Loucy (cell line): ENCODE results near the gene OPN1LW.
"Not testable (repeated sequence)": the region's sequence is repeated elsewhere in the genome, so short reads cannot be mapped to it uniquely, and the experiment has no call there.

Experiments used
- H2AFZ ChIP-seq: fragments of 200-600 bp; sonication (generic); 2 replicates; pipeline ENCODE4 v1.6.0; 2016; ENCODE audit warnings: antibody characterized with exemption, mild to moderate bottlenecking, low read length, moderate library complexity
- H3F3A ChIP-seq: fragments of 200-600 bp; 2 replicates; pipeline ENCODE4 v1.6.0; 2016; ENCODE audit warnings: antibody characterized with exemption, low read depth, mild to moderate bottlenecking
- H3K27me3 ChIP-seq: fragments of 200-600 bp; sonication (generic); 2 replicates; pipeline ENCODE4 v1.6.1; 2014; ENCODE audit warnings: low read length, mild to moderate bottlenecking; ENCODE audit not compliant: insufficient read depth, poor library complexity, severe bottlenecking
- H3K36me3 ChIP-seq: fragments of 200-600 bp; sonication (generic); 2 replicates; pipeline ENCODE4 v1.6.1; 2016; ENCODE audit warnings: low read length; ENCODE audit not compliant: insufficient read depth
- H3K4me1 ChIP-seq: fragments of 200-600 bp; sonication (generic); 2 replicates; pipeline ENCODE4 v1.5.1; 2014; ENCODE audit warnings: low read length, mild to moderate bottlenecking; ENCODE audit not compliant: insufficient read depth, poor library complexity, severe bottlenecking
- H3K4me2 ChIP-seq: fragments of 200-600 bp; sonication (generic); 2 replicates; pipeline ENCODE4 v1.6.0; 2014; ENCODE audit warnings: antibody characterized with exemption, low read length, low read depth, mild to moderate bottlenecking; ENCODE audit not compliant: poor library complexity, severe bottlenecking
- H3K4me3 ChIP-seq: fragments of 200-600 bp; sonication (generic); 2 replicates; pipeline ENCODE4 v1.5.1; 2014; ENCODE audit warnings: low read length, mild to moderate bottlenecking, mixed read lengths; ENCODE audit not compliant: poor library complexity, severe bottlenecking
- H3K79me2 ChIP-seq: fragments of 200-600 bp; sonication (generic); 2 replicates; pipeline ENCODE4 v1.6.1; 2014; ENCODE audit warnings: low read length; ENCODE audit not compliant: insufficient read depth
- H3K9ac ChIP-seq: fragments of 200-600 bp; sonication (generic); 2 replicates; pipeline ENCODE4 v1.6.0; 2014; ENCODE audit warnings: mild to moderate bottlenecking, low read depth, low read length, moderate library complexity; ENCODE audit not compliant: poor library complexity, severe bottlenecking
- H3K9me2 ChIP-seq: fragments of 200-600 bp; sonication (generic); replicated peaks from 2 replicates; pipeline ENCODE4 v1.6.1; 2016; ENCODE audit warnings: low read depth, low read length, mixed read lengths
- H3K9me3 ChIP-seq: fragments of 200-600 bp; sonication (generic); 2 replicates; pipeline ENCODE4 v1.6.1; 2014; ENCODE audit warnings: mild to moderate bottlenecking, antibody characterized with exemption, low read length, low read depth; ENCODE audit not compliant: insufficient read depth
- H4K20me1 ChIP-seq: fragments of 200-600 bp; sonication (generic); 2 replicates; pipeline ENCODE4 v1.6.0; 2014; ENCODE audit warnings: antibody characterized with exemption, low read length, mild to moderate bottlenecking; ENCODE audit not compliant: insufficient read depth, poor library complexity, severe bottlenecking
- EZH2phosphoT487 ChIP-seq: fragments of 200-600 bp; IDR thresholded peaks from 2 replicates; pipeline ENCODE4 v1.6.1; 2018; ENCODE audit warnings: antibody characterized with exemption, mild to moderate bottlenecking, moderate library complexity, borderline replicate concordance
- TF ChIP-seq, protein P1 (sequence below): fragments of 200-600 bp; sonication (generic); conservative IDR thresholded peaks from 2 replicates; pipeline ENCODE4 v1.5.1; 2014; ENCODE audit warnings: mild to moderate bottlenecking, antibody characterized with exemption, low read length

The OPN1LW gene

DNA sequence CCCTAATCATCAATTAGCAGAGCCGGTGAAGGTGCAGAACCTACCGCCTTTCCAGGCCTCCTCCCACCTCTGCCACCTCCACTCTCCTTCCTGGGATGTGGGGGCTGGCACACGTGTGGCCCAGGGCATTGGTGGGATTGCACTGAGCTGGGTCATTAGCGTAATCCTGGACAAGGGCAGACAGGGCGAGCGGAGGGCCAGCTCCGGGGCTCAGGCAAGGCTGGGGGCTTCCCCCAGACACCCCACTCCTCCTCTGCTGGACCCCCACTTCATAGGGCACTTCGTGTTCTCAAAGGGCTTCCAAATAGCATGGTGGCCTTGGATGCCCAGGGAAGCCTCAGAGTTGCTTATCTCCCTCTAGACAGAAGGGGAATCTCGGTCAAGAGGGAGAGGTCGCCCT lies 3.3 kb upstream of the OPN1LW start:
- Histone ChIP-seq H3K9me2 (no peaks in the 10 kb centered on the region), H3K9me3 (no peaks in the 10 kb centered on the region)

DNA sequence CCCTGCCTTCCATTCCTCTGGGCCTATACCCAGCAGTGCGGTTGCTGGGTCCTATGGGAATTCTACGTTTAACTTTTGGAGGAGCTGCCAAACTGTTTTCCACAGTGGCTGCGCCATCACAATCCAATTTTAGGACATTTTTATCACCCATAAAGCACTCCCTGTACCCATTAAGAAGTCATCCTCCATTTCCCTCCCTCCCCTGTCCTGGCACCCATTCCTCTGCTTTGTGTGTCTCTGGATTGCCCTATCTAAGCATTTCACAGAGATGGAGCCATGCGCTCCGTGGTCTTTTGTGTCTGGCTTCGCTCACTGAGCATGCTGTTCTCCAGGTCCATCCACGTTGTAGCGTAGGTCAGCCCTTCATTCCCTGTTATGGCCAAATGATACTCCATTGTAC lies 1.7 kb upstream of the OPN1LW start:
- Histone ChIP-seq H3F3A (no peaks in the 10 kb centered on the region), H3K27me3 (no peaks in the 10 kb centered on the region), H3K4me2 (no peak overlapping the region), H3K9me2 (no peaks in the 10 kb centered on the region), H3K4me1 (no peaks in the 10 kb centered on the region), H3K9ac (no peak overlapping the region), H4K20me1 (no peaks in the 10 kb centered on the region), H3K4me3 (no peak overlapping the region), H2AFZ (no peak overlapping the region), H3K9me3 (no peaks in the 10 kb centered on the region), H3K79me2 (no peaks in the 10 kb centered on the region), H3K36me3 (no peaks in the 10 kb centered on the region)
- no peak for TF ChIP-seq EZH2phosphoT487
- TF ChIP-seq, protein P1, sequence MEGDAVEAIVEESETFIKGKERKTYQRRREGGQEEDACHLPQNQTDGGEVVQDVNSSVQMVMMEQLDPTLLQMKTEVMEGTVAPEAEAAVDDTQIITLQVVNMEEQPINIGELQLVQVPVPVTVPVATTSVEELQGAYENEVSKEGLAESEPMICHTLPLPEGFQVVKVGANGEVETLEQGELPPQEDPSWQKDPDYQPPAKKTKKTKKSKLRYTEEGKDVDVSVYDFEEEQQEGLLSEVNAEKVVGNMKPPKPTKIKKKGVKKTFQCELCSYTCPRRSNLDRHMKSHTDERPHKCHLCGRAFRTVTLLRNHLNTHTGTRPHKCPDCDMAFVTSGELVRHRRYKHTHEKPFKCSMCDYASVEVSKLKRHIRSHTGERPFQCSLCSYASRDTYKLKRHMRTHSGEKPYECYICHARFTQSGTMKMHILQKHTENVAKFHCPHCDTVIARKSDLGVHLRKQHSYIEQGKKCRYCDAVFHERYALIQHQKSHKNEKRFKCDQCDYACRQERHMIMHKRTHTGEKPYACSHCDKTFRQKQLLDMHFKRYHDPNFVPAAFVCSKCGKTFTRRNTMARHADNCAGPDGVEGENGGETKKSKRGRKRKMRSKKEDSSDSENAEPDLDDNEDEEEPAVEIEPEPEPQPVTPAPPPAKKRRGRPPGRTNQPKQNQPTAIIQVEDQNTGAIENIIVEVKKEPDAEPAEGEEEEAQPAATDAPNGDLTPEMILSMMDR: no peak

More for the DNA sequence above, 3.3 kb upstream of the OPN1LW start:
- H3K27me3 ChIP-seq: no peaks in the 10 kb centered on the region
- H3F3A ChIP-seq: no peaks in the 10 kb centered on the region
- no peak overlapping the region for H3K4me2 ChIP-seq
- H2AFZ ChIP-seq: no peak overlapping the region
- H4K20me1 ChIP-seq: no peaks in the 10 kb centered on the region
- H3K79me2 ChIP-seq: no peaks in the 10 kb centered on the region
- no peak overlapping the region for H3K9ac ChIP-seq
- no peak overlapping the region for H3K4me3 ChIP-seq
- no peak for TF ChIP-seq EZH2phosphoT487
- TF ChIP-seq, protein P1: no peak
- no peaks in the 10 kb centered on the region for H3K36me3 ChIP-seq
- peaks cover 6% of the 10 kb centered on the region for H3K4me1 ChIP-seq

DNA sequence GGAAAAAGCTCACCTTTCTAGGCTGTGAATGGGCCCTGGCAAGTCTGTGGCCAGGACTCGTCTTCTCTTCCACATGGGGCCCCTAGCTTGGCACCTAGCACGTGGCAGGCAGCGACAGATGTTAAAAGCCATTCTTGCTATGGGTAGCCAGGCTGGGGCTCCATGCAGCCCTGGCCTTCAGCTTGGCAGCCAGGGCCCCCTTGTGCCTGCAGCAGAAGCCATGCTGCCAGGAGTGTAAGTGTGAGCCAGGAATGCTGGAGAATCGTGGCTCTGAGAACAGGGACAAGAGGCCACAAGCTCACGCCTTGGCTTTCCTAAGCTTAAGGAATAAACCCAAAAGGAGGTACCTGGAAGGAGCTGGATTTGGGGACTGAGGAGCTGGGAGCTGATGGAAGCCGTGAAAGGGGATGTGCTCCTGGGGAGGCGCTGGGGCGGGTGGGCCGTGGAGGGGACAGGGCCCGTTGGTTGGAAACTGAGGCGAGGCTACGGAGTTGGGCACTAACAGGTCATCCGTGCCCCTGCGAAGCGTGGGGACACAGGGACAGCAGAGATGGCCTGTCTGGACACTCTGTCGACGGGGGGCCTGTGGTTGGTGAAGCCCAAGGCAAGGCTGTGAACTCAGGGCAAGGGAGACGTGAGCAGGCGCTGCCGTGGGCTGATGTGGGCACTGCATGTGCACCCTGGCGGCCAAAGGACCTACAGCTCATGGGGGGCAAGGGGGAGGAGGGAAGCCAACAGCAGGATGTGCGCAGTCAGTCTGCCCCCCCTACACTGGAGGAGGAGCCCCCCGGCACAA lies 895 bp upstream of the OPN1LW start:
- Histone ChIP-seq H3K4me3 (no peak overlapping the region), H3K36me3 (no peaks in the 10 kb centered on the region), H3F3A (no peaks in the 10 kb centered on the region), H3K79me2 (no peaks in the 10 kb centered on the region), H2AFZ (no peak overlapping the region), H4K20me1 (no peaks in the 10 kb centered on the region), H3K9me2 (no peaks in the 10 kb centered on the region), H3K9ac (no peak overlapping the region), H3K27me3 (no peaks in the 10 kb centered on the region), H3K4me2 (no peak overlapping the region), H3K4me1 (no peaks in the 10 kb centered on the region), H3K9me3 (no peaks in the 10 kb centered on the region)
- TF ChIP-seq, protein P1: no peak
- no peak for TF ChIP-seq EZH2phosphoT487

DNA sequence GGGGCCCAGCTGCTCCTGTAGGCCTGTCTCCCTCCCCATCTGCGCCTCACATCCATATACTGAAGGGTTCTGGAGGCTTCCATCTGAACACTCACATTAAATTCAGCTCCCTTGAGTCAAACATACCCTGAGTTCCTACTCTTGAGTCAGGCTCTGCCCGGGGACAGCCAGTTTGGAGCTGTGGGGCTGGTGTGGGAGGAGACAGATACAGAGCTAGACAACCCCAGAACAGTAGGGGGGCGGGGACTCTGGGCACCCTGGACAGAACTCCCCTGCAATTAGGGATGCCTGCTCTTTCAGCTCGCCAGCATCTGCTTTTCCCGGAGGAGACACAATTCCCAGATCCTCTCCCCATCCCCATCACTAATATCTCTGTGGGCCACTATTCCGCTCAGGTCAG lies 7.0 kb downstream of the OPN1LW start:
- H3K27me3 ChIP-seq, H3K4me1 ChIP-seq, H3K4me3 ChIP-seq, H3K9ac ChIP-seq, H3K9me3 ChIP-seq, H3K9me2 ChIP-seq, H3K4me2 ChIP-seq, H3F3A ChIP-seq, H3K79me2 ChIP-seq, H3K36me3 ChIP-seq, H2AFZ ChIP-seq, H4K20me1 ChIP-seq: not testable (repeated sequence)

DNA sequence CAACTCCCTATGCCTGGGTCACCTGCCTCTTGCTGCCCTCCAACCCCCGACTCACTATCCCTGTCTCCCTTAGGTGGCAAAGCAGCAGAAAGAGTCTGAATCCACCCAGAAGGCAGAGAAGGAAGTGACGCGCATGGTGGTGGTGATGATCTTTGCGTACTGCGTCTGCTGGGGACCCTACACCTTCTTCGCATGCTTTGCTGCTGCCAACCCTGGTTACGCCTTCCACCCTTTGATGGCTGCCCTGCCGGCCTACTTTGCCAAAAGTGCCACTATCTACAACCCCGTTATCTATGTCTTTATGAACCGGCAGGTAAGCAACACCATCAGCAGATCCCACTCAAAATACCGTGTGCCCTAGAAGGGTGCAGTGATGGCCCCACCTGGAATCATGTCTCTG lies 12.2 kb downstream of the OPN1LW start:
- not testable (repeated sequence) for H3K9me2 ChIP-seq, H3F3A ChIP-seq, H3K79me2 ChIP-seq, H3K36me3 ChIP-seq, H3K4me1 ChIP-seq, H3K4me2 ChIP-seq, H2AFZ ChIP-seq, H3K27me3 ChIP-seq, H3K9me3 ChIP-seq, H3K4me3 ChIP-seq, H4K20me1 ChIP-seq, H3K9ac ChIP-seq
